Astrocyte (in vitro differentiated cells and primary cell): ENCODE results near the gene PYCARD. TPM values are rescaled to one million over a fixed set of nuclear protein-coding genes. Genes with fewer than 3 reads are reported as not detected.
A peak's percentile ranks its signal among the peaks of the same experiment; 100 is the strongest.

ENCODE experiments used
- DNase-seq: peaks from one replicate; pipeline ENCODE4 v3.0.0-alpha.2; 2010; ENCODE audit warnings: low read depth
- FAIRE-seq: peaks from 2 replicates; lab custom pipeline; 2011; peaks lifted over from hg19 to GRCh38; lab: Jason Lieb, UNC
- H2AFZ ChIP-seq: 2 replicates; pipeline ENCODE4 v1.6.0; 2012; ENCODE audit warnings: low read depth, low read length, inconsistent platforms
- H3K27ac ChIP-seq: 2 replicates; pipeline ENCODE4 v1.5.1; 2011; ENCODE audit warnings: low read depth, low read length, inconsistent platforms
- H3K27me3 ChIP-seq: 2 replicates; pipeline ENCODE4 v1.6.0; 2011; ENCODE audit warnings: low read length, inconsistent platforms; ENCODE audit not compliant: insufficient read depth
- H3K36me3 ChIP-seq: 2 replicates; pipeline ENCODE4 v1.5.1; 2011; ENCODE audit warnings: low read length, inconsistent platforms; ENCODE audit not compliant: insufficient read depth
- H3K4me1 ChIP-seq: 2 replicates; pipeline ENCODE4 v1.5.1; 2011; ENCODE audit warnings: low read length, inconsistent platforms; ENCODE audit not compliant: insufficient read depth
- H3K4me2 ChIP-seq: 2 replicates; pipeline ENCODE4 v1.6.0; 2012; ENCODE audit warnings: low read length, inconsistent platforms
- H3K4me3 ChIP-seq: 2 replicates; pipeline ENCODE4 v1.5.1; 2011; ENCODE audit warnings: low read depth, mild to moderate bottlenecking, low read length, inconsistent platforms; ENCODE audit not compliant: insufficient read depth
- H3K79me2 ChIP-seq: 2 replicates; pipeline ENCODE4 v1.6.0; 2012; ENCODE audit warnings: mild to moderate bottlenecking, low read length, inconsistent platforms; ENCODE audit not compliant: insufficient read depth
- H3K9ac ChIP-seq: 2 replicates; pipeline ENCODE4 v1.6.0; 2012; ENCODE audit warnings: mild to moderate bottlenecking, low read length, inconsistent platforms
- H3K9me3 ChIP-seq: 2 replicates; pipeline ENCODE4 v1.5.1; 2012; ENCODE audit warnings: low read depth, mild to moderate bottlenecking, low read length, inconsistent platforms; ENCODE audit not compliant: insufficient read depth
- H4K20me1 ChIP-seq: 2 replicates; pipeline ENCODE4 v1.6.0; 2012; ENCODE audit warnings: low read length, inconsistent platforms; ENCODE audit not compliant: insufficient read depth
- H3K27ac Mint-ChIP-seq: one replicate; pipeline ENCODE4 v1.8.0; 2021; ENCODE audit warnings: mild to moderate bottlenecking, mixed read lengths; ENCODE audit not compliant: unreplicated experiment
- H3K27me3 Mint-ChIP-seq: one replicate; pipeline ENCODE4 v1.8.0; 2021; ENCODE audit warnings: low read depth, mixed read lengths; ENCODE audit not compliant: unreplicated experiment
- H3K36me3 Mint-ChIP-seq: one replicate; pipeline ENCODE4 v1.8.0; 2021; ENCODE audit warnings: low read depth, mixed read lengths; ENCODE audit not compliant: unreplicated experiment
- H3K4me1 Mint-ChIP-seq: one replicate; pipeline ENCODE4 v1.8.0; 2021; ENCODE audit warnings: low read depth, mixed read lengths; ENCODE audit not compliant: unreplicated experiment
- H3K4me3 Mint-ChIP-seq: one replicate; pipeline ENCODE4 v1.8.0; 2021; ENCODE audit warnings: mild to moderate bottlenecking, moderate library complexity, mixed read lengths; ENCODE audit not compliant: unreplicated experiment
- H3K9me3 Mint-ChIP-seq: one replicate; pipeline ENCODE4 v1.8.0; 2021; ENCODE audit warnings: mild to moderate bottlenecking, mixed read lengths; ENCODE audit not compliant: unreplicated experiment
- EZH2 ChIP-seq: IDR thresholded peaks from 2 replicates; pipeline ENCODE4 v1.6.1; 2012; ENCODE audit warnings: mild to moderate bottlenecking, low read length, inconsistent platforms; ENCODE audit not compliant: insufficient read depth
- total RNA-seq: library from RNA; stranded (reverse); gene quantifications from 2 replicates; pipeline ENCODE4 v1.2.1, GENCODE V29; 2021
- TF ChIP-seq, protein P1 (sequence below): IDR thresholded peaks from 2 replicates; pipeline ENCODE4 v1.5.1; 2011; ENCODE audit warnings: low read depth, mild to moderate bottlenecking, inconsistent platforms, low read length, moderate library complexity; ENCODE audit not compliant: insufficient read depth

The PYCARD gene
- total RNA-seq, 1 donor from 2014 or later = 7.3 TPM

DNA sequence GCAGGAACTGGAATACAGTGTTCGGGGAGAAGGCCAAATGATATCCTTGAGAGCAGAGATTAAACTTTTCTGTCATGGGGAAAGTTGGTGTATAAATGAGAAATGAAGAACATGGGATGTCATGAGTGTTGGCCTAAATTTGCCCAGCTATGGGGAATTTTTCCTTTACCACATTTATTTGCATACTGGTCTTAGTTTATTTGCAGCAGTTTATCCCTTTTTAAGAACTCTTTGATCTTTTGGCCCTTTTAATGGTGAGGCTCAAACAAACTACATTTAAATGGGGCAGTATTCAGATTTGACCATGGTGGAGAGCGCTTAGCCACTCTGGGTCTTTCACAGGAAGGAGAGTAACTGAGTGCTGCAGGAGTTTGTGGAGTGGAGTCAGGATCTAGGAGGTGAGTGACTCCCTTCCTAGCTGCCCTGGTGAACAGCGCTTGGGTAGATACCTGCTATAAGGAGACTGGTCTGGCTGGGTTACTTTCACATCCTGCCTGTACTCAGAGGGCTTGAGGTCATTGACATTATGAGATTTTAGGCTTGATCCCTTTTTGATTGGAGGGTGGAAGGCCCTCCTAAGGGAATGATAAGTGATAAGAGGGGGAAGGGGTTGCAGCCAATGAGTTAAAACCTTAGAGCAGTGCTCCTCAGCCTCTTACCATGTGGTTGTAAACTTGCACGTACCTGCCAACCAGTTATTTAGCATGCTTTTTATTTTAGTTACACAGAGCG lies 10.7 kb downstream of the PYCARD start:
- no peaks in the 10 kb centered on the region for H3K27me3 Mint-ChIP-seq
- Histone ChIP-seq H4K20me1 (peaks cover 98% of the 10 kb centered on the region), H3K79me2 (peaks cover 66% of the 10 kb centered on the region), H3K4me1 (no peaks in the 10 kb centered on the region), H2AFZ (no peak overlapping the region), H3K9me3 (no peaks in the 10 kb centered on the region), H3K4me3 (no peak overlapping the region), H3K36me3 (peaks cover 95% of the 10 kb centered on the region), H3K4me2 (no peak overlapping the region), H3K27ac (no peak overlapping the region), H3K27me3 (no peaks in the 10 kb centered on the region), H3K9ac (no peak overlapping the region)
- FAIRE-seq (no peak), DNase-seq (no peak)
- H3K9me3 Mint-ChIP-seq = no peaks in the 10 kb centered on the region
- no peak overlapping the region for H3K4me3 Mint-ChIP-seq
- H3K36me3 Mint-ChIP-seq = peaks cover 49% of the 10 kb centered on the region
- no peak for TF ChIP-seq EZH2
- TF ChIP-seq, protein P1, sequence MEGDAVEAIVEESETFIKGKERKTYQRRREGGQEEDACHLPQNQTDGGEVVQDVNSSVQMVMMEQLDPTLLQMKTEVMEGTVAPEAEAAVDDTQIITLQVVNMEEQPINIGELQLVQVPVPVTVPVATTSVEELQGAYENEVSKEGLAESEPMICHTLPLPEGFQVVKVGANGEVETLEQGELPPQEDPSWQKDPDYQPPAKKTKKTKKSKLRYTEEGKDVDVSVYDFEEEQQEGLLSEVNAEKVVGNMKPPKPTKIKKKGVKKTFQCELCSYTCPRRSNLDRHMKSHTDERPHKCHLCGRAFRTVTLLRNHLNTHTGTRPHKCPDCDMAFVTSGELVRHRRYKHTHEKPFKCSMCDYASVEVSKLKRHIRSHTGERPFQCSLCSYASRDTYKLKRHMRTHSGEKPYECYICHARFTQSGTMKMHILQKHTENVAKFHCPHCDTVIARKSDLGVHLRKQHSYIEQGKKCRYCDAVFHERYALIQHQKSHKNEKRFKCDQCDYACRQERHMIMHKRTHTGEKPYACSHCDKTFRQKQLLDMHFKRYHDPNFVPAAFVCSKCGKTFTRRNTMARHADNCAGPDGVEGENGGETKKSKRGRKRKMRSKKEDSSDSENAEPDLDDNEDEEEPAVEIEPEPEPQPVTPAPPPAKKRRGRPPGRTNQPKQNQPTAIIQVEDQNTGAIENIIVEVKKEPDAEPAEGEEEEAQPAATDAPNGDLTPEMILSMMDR = no peak
- peaks cover 14% of the 10 kb centered on the region for H3K4me1 Mint-ChIP-seq
- H3K27ac Mint-ChIP-seq = no peak overlapping the region

DNA sequence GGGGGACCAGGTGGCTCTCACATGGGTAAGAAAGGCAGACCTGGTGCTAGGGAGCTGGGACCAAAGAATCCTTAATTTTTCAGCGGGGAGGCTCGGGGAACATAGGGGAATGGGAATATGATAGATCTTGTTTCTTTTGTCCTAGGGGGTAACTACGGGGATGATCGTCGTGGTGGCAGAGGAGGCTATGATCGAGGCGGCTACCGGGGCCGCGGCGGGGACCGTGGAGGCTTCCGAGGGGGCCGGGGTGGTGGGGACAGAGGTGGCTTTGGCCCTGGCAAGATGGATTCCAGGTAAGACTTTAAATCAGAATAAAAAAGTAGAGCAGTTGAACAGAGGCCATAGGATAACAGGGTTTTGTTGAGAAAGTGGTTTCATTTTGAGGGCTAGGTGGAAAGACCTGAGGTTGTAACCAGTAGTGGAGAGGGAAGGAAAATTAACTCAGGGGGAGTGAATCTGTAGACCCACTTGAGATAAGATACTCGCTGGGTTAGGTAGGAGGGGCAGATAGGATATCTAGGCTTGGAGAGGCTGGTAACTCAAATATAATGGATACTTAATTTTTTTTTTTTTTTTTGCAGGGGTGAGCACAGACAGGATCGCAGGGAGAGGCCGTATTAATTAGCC lies 11.6 kb downstream of the PYCARD start:
- H3K79me2 ChIP-seq = peaks cover 75% of the 10 kb centered on the region
- H3K4me1 Mint-ChIP-seq = peaks cover 24% of the 10 kb centered on the region
- no peak overlapping the region for H2AFZ ChIP-seq
- H3K9ac ChIP-seq = no peak overlapping the region
- no peak overlapping the region for H3K4me3 ChIP-seq
- FAIRE-seq (no peak), DNase-seq (no peak)
- H3K36me3 Mint-ChIP-seq = peaks cover 51% of the 10 kb centered on the region
- peaks cover 98% of the 10 kb centered on the region for H3K36me3 ChIP-seq
- no peaks in the 10 kb centered on the region for H3K9me3 Mint-ChIP-seq
- no peak overlapping the region for H3K27ac Mint-ChIP-seq
- H3K9me3 ChIP-seq = no peaks in the 10 kb centered on the region
- no peak overlapping the region for H3K4me3 Mint-ChIP-seq
- no peaks in the 10 kb centered on the region for H3K4me1 ChIP-seq
- H3K27ac ChIP-seq = no peak overlapping the region
- no peak for TF ChIP-seq EZH2
- TF ChIP-seq, protein P1 = no peak
- H3K27me3 ChIP-seq = no peaks in the 10 kb centered on the region
- peaks cover 100% of the 10 kb centered on the region for H4K20me1 ChIP-seq
- H3K27me3 Mint-ChIP-seq = no peaks in the 10 kb centered on the region
- no peak overlapping the region for H3K4me2 ChIP-seq

DNA sequence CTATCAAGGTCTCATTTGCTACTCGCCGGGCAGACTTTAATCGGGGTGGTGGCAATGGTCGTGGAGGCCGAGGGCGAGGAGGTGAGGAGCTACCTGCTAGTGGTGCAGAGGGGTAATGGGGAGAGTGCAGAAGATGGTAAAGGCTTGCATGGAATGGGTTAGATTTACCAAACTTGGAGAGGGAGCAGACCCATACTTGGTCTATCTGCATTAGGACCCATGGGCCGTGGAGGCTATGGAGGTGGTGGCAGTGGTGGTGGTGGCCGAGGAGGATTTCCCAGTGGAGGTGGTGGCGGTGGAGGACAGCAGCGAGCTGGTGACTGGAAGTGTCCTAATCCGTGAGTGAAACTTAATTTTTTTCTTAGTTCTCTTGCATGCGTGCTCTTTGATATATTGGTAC lies 12.5 kb downstream of the PYCARD start:
- H3K36me3 Mint-ChIP-seq = peaks cover 54% of the 10 kb centered on the region
- DNase-seq (no peak), FAIRE-seq (no peak)
- Histone ChIP-seq H3K27me3 (no peaks in the 10 kb centered on the region), H3K36me3 (peaks cover 98% of the 10 kb centered on the region), H3K4me2 (no peak overlapping the region), H3K9ac (no peak overlapping the region), H4K20me1 (peaks cover 100% of the 10 kb centered on the region), H2AFZ (no peak overlapping the region), H3K79me2 (peaks cover 83% of the 10 kb centered on the region), H3K4me3 (no peak overlapping the region), H3K27ac (no peak overlapping the region), H3K4me1 (no peaks in the 10 kb centered on the region), H3K9me3 (no peaks in the 10 kb centered on the region)
- H3K27ac Mint-ChIP-seq = peak overlapping the region; percentile 87
- no peaks in the 10 kb centered on the region for H3K9me3 Mint-ChIP-seq
- H3K4me3 Mint-ChIP-seq = peak overlapping the region; percentile 15
- H3K4me1 Mint-ChIP-seq = peaks cover 28% of the 10 kb centered on the region
- TF ChIP-seq, protein P1 = no peak
- no peak for TF ChIP-seq EZH2
- H3K27me3 Mint-ChIP-seq = no peaks in the 10 kb centered on the region
